HEK293T (cell line): ENCODE results near the gene STT3A.

Source experiments
- ARNT ChIP-seq: fragments of 450-650 bp; IDR thresholded peaks from 2 replicates; pipeline ENCODE4 v1.6.1; 2017; ENCODE audit warnings: mild to moderate bottlenecking
- BHLHE40 ChIP-seq: fragments of 450-650 bp; IDR thresholded peaks from 2 replicates; pipeline ENCODE4 v1.6.1; 2016; ENCODE audit warnings: mild to moderate bottlenecking, moderate library complexity, borderline replicate concordance
- ELF4 ChIP-seq: fragments of 450-650 bp; IDR thresholded peaks from 2 replicates; pipeline ENCODE4 v1.6.1; 2017; ENCODE audit warnings: antibody characterized with exemption
- FOXA1 ChIP-seq: fragments of 450-650 bp; IDR thresholded peaks from 2 replicates; pipeline ENCODE4 v1.6.1; 2016; ENCODE audit warnings: mild to moderate bottlenecking
- FOXM1 ChIP-seq: fragments of 450-650 bp; IDR thresholded peaks from 2 replicates; pipeline ENCODE4 v1.6.1; 2017; ENCODE audit warnings: mild to moderate bottlenecking, borderline replicate concordance
- HDGF ChIP-seq: fragments of 450-650 bp; IDR thresholded peaks from 2 replicates; pipeline ENCODE4 v1.6.1; 2017; ENCODE audit warnings: antibody characterized with exemption, borderline replicate concordance
- NFRKB ChIP-seq: fragments of 450-650 bp; IDR thresholded peaks from 2 replicates; pipeline ENCODE4 v1.6.1; 2016; ENCODE audit warnings: mild to moderate bottlenecking, moderate library complexity
- SP1 ChIP-seq: fragments of 450-650 bp; IDR thresholded peaks from 2 replicates; pipeline ENCODE4 v1.6.1; 2017
- TARDBP ChIP-seq: fragments of 450-650 bp; IDR thresholded peaks from 2 replicates; pipeline ENCODE4 v1.6.1; 2016
- ZNF384 ChIP-seq: fragments of 450-650 bp; IDR thresholded peaks from 2 replicates; pipeline ENCODE4 v1.6.1; 2016
- TF ChIP-seq, protein P1 (sequence below): fragments of 450-650 bp; IDR thresholded peaks from 2 replicates; pipeline ENCODE4 v1.6.1; 2016

DNA sequence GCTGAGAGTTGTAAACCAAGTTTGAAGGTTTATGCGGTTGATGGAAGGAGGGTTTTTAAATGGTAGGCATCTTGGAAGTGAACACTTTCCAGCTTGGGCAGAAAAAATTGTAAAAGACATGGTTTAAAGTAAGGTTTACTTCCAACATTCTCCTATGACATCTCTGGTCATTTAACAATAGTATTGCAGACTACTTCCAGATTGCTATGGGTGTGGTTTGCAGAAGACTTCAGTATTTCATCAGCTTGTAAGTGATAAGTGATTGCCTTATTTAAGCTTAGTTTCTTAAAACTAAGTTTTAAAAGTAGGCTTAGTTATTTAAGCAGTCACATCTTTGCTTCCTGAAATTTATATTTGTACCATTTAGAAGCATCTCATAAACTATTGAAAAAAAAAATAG, 7.2 kb upstream of the STT3A start:
- TF ChIP-seq FOXM1: no peak
- TF ChIP-seq ARNT: no peak
- TF ChIP-seq HDGF: no peak
- TF ChIP-seq TARDBP: no peak
- TF ChIP-seq BHLHE40: no peak
- TF ChIP-seq ELF4: no peak
- TF ChIP-seq FOXA1: no peak
- no peak for TF ChIP-seq ZNF384
- no peak for TF ChIP-seq NFRKB
- no peak for TF ChIP-seq SP1
- TF ChIP-seq, protein P1, sequence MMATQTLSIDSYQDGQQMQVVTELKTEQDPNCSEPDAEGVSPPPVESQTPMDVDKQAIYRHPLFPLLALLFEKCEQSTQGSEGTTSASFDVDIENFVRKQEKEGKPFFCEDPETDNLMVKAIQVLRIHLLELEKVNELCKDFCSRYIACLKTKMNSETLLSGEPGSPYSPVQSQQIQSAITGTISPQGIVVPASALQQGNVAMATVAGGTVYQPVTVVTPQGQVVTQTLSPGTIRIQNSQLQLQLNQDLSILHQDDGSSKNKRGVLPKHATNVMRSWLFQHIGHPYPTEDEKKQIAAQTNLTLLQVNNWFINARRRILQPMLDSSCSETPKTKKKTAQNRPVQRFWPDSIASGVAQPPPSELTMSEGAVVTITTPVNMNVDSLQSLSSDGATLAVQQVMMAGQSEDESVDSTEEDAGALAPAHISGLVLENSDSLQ: no peak
